ENCODE data around the gene TRIP10. TPM values are rescaled to one million over a fixed set of nuclear protein-coding genes. Genes with fewer than 3 reads are reported as not detected.
A peak's percentile ranks its signal among the peaks of the same experiment; 100 is the strongest.

TRIP10 gene
- total and polyA plus RNA-seq, 2 of the 13 experiments (the other 11 are each of a cell fraction or from before 2014, with no cell fraction given): 32.5 to 33.2 TPM

DNA sequence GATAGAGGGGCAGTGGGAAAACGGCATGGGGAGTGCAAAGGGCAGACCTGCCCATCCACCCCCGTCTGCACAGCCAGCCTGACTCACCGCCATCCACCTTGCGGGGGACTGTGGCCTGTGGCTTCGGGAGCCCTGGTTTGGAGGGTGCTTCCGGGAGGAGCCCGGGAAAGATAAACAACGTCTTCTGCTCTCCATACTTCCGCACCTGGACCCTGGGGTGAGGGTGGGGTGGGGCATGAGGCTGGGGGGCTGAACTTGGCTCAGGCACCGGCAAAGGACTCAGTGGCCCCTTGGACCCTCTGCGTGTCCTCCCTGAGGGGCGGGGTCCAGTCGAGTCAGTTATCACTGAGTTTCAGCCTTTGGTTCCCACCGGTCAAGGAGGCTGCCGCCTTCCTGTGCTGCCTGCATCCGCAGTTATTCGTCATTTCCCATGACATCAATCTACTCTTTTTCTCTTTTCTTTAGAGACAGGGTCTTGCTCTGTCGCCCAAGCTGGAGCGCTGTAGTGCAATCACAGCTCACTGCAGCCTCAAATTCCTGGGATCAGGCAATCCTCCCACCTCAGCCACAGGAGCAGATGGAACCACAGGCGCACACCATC is 5.3 kb upstream of the TRIP10 start (continued):
- TF ChIP-seq, protein P1, sequence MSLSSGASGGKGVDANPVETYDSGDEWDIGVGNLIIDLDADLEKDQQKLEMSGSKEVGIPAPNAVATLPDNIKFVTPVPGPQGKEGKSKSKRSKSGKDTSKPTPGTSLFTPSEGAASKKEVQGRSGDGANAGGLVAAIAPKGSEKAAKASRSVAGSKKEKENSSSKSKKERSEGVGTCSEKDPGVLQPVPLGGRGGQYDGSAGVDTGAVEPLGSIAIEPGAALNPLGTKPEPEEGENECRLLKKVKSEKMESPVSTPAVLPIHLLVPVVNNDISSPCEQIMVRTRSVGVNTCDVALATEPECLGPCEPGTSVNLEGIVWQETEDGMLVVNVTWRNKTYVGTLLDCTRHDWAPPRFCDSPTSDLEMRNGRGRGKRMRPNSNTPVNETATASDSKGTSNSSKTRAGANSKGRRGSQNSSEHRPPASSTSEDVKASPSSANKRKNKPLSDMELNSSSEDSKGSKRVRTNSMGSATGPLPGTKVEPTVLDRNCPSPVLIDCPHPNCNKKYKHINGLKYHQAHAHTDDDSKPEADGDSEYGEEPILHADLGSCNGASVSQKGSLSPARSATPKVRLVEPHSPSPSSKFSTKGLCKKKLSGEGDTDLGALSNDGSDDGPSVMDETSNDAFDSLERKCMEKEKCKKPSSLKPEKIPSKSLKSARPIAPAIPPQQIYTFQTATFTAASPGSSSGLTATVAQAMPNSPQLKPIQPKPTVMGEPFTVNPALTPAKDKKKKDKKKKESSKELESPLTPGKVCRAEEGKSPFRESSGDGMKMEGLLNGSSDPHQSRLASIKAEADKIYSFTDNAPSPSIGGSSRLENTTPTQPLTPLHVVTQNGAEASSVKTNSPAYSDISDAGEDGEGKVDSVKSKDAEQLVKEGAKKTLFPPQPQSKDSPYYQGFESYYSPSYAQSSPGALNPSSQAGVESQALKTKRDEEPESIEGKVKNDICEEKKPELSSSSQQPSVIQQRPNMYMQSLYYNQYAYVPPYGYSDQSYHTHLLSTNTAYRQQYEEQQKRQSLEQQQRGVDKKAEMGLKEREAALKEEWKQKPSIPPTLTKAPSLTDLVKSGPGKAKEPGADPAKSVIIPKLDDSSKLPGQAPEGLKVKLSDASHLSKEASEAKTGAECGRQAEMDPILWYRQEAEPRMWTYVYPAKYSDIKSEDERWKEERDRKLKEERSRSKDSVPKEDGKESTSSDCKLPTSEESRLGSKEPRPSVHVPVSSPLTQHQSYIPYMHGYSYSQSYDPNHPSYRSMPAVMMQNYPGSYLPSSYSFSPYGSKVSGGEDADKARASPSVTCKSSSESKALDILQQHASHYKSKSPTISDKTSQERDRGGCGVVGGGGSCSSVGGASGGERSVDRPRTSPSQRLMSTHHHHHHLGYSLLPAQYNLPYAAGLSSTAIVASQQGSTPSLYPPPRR (CRISPR knock-in tag; IDR thresholded peaks at IDR 0.05; ENCODE audit: borderline replicate concordance): peak; percentile 23; the same call in 1 of the 2 replicates
- peak; percentile 92 for TF ChIP-seq ETV5 (CRISPR knock-in tag; IDR thresholded peaks at IDR 0.05; ENCODE audit: borderline replicate concordance)
- TF ChIP-seq RARA (CRISPR knock-in tag; IDR thresholded peaks at IDR 0.05): peak; percentile 78
- TF ChIP-seq MATR3 (CRISPR knock-in tag; IDR thresholded peaks at IDR 0.05): no peak
- TF ChIP-seq, protein P2, sequence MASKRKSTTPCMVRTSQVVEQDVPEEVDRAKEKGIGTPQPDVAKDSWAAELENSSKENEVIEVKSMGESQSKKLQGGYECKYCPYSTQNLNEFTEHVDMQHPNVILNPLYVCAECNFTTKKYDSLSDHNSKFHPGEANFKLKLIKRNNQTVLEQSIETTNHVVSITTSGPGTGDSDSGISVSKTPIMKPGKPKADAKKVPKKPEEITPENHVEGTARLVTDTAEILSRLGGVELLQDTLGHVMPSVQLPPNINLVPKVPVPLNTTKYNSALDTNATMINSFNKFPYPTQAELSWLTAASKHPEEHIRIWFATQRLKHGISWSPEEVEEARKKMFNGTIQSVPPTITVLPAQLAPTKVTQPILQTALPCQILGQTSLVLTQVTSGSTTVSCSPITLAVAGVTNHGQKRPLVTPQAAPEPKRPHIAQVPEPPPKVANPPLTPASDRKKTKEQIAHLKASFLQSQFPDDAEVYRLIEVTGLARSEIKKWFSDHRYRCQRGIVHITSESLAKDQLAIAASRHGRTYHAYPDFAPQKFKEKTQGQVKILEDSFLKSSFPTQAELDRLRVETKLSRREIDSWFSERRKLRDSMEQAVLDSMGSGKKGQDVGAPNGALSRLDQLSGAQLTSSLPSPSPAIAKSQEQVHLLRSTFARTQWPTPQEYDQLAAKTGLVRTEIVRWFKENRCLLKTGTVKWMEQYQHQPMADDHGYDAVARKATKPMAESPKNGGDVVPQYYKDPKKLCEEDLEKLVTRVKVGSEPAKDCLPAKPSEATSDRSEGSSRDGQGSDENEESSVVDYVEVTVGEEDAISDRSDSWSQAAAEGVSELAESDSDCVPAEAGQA (IDR thresholded peaks at IDR 0.05; ENCODE audit: low read depth): 0 out of 2 replicates have a peak, but pooled peaks have one; percentile 28
- TF ChIP-seq, protein P2 (CRISPR knock-in tag; IDR thresholded peaks at IDR 0.05; ENCODE audit: borderline replicate concordance): no peak
- TF ChIP-seq, protein P3, sequence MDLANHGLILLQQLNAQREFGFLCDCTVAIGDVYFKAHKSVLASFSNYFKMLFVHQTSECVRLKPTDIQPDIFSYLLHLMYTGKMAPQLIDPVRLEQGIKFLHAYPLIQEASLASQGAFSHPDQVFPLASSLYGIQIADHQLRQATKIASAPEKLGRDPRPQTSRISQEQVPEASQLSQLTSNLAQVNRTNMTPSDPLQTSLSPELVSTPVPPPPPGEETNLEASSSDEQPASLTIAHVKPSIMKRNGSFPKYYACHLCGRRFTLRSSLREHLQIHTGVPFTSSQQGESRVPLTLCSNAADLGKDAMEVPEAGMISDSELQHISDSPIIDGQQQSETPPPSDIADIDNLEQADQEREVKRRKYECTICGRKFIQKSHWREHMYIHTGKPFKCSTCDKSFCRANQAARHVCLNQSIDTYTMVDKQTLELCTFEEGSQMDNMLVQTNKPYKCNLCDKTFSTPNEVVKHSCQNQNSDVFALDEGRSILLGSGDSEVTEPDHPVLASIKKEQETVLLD (CRISPR knock-in tag; IDR thresholded peaks at IDR 0.05; ENCODE audit: low read depth): no peak
- peak; percentile 77 for TF ChIP-seq GABPB1 (CRISPR knock-in tag; IDR thresholded peaks at IDR 0.05)
- no peak for TF ChIP-seq MTA3 (CRISPR knock-in tag; IDR thresholded peaks at IDR 0.05)
- TF ChIP-seq SAFB2 (CRISPR knock-in tag; IDR thresholded peaks at IDR 0.05; ENCODE audit: borderline replicate concordance, low read depth): no peak
- TF ChIP-seq, protein P4, sequence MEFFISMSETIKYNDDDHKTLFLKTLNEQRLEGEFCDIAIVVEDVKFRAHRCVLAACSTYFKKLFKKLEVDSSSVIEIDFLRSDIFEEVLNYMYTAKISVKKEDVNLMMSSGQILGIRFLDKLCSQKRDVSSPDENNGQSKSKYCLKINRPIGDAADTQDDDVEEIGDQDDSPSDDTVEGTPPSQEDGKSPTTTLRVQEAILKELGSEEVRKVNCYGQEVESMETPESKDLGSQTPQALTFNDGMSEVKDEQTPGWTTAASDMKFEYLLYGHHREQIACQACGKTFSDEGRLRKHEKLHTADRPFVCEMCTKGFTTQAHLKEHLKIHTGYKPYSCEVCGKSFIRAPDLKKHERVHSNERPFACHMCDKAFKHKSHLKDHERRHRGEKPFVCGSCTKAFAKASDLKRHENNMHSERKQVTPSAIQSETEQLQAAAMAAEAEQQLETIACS (CRISPR knock-in tag; IDR thresholded peaks at IDR 0.05): no peak
- peak; percentile 57 for TF ChIP-seq HDAC2 (CRISPR knock-in tag; IDR thresholded peaks at IDR 0.05)
- TF ChIP-seq PRMT3 (CRISPR knock-in tag; IDR thresholded peaks at IDR 0.05; ENCODE audit: borderline replicate concordance, low read depth): no peak
- no peak for TF ChIP-seq RXRA (CRISPR knock-in tag; IDR thresholded peaks at IDR 0.05)
- TF ChIP-seq KAT2B (IDR thresholded peaks at IDR 0.05; ENCODE audit: borderline replicate concordance, low read depth, low read length): no peak
- TF ChIP-seq FOSL2 (CRISPR knock-in tag; IDR thresholded peaks at IDR 0.05): peak; percentile 86
- TF ChIP-seq ZFY (CRISPR knock-in tag; IDR thresholded peaks at IDR 0.05): no peak

All from HepG2 (cell line).